Measurements from ENCODE around the gene RBCK1.

Gene RBCK1

GRCh38 chr20:399182-399707, 8.9 kb upstream of the RBCK1 start:
- no peak for DNase-seq (ENCODE audit: low read depth)

GRCh38 chr20:400128-400453, 8.0 kb upstream of the RBCK1 start:
- DNase-seq (ENCODE audit: low read depth): no peak

- no peak for DNase-seq (ENCODE audit: low read depth)
These were observed 7.4 kb upstream of the RBCK1 start for GRCh38 chr20:400454-401275.

GRCh38 chr20:401682-402495, 6.2 kb upstream of the RBCK1 start:
- DNase-seq (ENCODE audit: low read depth): no peak

GRCh38 chr20:402496-402885, 5.6 kb upstream of the RBCK1 start:
- DNase-seq (ENCODE audit: low read depth): no peak

GRCh38 chr20:402898-403581, 5.1 kb upstream of the RBCK1 start:
- no peak for DNase-seq (ENCODE audit: low read depth)

DNA sequence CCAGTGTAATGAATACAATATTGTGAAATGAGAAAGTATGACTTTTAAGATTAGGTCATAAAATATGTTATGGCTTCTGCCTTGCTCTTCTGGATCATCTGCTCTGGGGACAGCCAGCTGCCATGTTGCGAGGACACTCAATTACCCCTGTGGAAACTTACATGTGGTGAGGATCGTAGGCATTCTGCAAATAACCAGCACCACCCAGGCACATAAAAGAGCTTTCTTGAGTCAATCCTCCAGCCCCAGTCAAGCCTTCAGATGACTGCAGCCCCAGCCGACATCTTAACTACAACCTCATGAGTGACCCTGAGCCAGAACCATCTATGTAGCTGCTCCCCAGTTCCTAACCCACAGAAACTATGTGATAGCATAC, 4.5 kb upstream of the RBCK1 start:
- DNase-seq (ENCODE audit: low read depth): no peak

DNA sequence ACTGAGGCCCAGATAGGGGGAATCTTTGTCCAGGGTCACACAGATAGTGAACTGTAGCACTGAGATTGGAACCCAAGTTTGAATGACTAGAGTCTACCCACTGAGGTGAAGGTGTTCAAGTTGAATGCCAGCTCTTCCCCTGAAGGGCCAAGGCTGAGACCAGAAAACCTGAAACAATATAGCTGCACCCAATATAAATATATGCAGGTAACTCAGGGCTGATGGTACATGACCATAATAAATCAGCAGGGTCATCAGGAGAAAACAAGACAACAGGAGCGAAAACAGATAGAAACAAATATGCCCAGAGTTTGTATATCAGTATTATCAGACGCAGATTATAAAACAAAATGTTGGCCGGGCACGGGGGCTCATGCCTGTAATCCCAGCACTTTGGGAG, 4.0 kb upstream of the RBCK1 start:
- no peak for DNase-seq (ENCODE audit: low read depth)

- DNase-seq (ENCODE audit: low read depth): no peak
These were observed 1.6 kb upstream of the RBCK1 start for GRCh38 chr20:406200-407132.

DNA sequence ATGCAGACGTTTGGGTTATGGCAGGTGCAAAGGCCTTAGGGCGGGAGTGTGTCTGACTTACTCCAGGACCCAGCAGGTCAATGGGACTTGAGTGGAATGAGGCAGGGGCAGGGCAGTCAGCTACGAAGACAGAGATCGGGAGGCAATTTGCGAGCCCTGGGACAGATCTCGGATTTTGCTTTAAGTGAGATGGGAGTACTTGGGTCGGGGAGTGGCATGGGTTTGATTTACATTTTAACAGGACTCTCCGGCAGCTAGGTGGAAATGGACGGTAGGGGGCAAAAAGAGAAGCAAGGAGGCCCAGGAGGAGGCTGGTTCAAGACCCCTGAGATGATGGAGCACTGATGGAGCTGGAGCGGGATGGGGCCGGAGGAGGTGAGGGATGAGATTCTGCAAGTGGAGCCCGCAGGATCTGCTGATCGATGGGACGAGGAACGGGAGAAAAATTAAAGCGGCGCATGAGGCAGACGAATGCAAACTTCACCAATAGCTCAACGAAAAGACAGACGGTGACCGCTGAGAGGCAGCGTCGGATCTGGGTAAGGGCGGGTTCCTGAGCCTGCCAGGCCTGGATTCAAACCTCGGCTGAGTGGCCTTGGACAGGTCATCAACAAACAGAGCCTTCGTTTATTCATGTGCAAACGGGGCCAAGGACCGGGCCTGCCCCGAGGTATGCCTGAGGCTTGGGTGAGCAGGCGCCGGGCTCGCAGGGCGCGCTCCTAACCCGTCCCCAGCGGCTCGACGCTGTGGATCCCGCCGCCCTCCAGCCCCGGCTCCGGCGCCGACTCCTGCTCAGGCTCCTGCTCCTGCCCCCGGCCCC, 756 bp upstream of the RBCK1 start:
- peak; percentile 64 for DNase-seq (ENCODE audit: low read depth)

DNA sequence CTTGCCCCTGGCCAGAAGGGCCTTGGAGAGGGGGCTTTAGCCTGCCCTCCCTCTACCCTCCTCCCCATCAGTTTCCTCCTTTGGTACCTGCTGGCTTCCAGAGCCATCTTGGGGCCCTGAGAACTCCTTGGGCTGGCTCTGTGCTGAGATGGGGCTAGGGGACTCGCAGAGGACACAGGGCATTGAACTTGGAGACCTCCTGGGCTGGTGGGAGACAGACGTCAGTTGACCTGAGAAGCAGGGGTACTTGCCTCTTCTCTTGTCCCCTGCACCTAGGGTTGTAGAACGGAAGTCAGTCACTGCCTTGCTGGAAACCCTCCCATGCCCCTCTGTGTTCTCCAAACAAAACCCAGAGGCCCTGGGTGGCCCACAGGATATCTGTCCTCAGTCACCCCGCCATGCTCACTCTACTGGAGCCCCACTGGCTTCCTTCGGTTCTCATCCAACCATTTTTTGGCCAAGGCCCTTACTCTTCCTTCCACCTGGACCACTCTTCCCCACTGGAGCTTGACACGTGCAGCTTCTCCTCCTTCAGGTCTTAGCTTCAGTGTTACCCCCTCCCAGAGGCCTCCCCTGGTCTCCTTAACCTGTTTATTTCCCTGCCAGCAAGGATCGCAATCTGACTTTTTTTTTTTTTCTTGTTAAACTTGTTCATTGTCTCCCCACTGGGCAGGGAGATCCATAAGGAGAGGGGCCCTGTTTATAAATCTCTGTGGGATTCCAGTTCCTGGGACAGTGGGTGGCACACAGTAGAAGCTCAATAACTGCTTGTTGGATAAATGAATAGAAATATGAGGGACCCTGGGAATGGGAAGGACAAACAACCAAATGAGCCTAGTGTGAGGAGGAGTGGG, 971 bp downstream of the RBCK1 start:
- no peak for DNase-seq (ENCODE audit: low read depth)

GRCh38 chr20:409697-410559, 1.8 kb downstream of the RBCK1 start:
- DNase-seq (ENCODE audit: low read depth): no peak

- DNase-seq (ENCODE audit: low read depth): no peak
These were observed 4.0 kb downstream of the RBCK1 start for GRCh38 chr20:412081-412480.

DNA sequence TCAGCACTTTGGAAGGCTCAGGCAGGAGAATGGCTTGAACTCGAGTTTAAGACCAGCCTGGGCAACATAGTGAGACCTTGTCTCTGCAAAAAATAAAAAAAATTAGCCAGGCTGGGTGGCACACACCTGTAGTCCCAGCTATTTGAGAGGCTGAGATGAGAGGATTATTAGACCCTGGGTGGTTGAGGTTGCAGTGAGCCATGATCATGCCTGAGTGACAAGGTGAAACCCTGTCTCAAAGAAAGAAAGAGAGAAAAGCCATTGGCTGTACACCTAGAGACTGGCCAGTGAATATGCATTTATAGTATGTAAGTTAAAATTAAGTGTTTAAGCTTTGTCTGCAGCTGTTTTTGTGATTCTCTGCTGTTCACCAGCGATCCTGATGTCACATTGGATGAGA, 6.1 kb downstream of the RBCK1 start:
- DNase-seq (ENCODE audit: low read depth): no peak

DNA sequence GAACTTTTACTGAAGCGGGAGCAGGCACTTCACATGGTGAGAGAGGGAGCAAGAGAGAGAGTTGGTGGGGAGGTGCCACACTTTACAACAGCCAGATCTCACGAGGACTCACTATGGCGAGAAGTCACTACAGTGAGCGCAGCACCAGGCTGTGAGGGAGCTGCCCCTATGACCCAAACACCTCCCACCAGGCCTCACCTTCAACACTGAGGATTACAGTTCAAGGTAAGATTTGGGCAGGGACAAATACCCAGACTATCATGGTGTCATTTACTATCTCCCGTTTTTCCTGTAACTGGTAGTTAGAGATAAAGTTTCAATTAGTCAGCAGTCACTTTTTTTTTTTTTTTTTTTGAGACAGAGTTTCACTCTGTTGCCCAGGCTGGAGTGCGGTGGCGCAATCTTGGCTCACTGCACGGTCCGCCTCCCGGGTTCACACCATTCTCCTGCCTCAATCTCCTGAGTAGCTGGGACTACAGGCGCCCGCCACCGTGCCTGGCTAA, 7.8 kb downstream of the RBCK1 start:
- no peak for DNase-seq (ENCODE audit: low read depth)

DNA sequence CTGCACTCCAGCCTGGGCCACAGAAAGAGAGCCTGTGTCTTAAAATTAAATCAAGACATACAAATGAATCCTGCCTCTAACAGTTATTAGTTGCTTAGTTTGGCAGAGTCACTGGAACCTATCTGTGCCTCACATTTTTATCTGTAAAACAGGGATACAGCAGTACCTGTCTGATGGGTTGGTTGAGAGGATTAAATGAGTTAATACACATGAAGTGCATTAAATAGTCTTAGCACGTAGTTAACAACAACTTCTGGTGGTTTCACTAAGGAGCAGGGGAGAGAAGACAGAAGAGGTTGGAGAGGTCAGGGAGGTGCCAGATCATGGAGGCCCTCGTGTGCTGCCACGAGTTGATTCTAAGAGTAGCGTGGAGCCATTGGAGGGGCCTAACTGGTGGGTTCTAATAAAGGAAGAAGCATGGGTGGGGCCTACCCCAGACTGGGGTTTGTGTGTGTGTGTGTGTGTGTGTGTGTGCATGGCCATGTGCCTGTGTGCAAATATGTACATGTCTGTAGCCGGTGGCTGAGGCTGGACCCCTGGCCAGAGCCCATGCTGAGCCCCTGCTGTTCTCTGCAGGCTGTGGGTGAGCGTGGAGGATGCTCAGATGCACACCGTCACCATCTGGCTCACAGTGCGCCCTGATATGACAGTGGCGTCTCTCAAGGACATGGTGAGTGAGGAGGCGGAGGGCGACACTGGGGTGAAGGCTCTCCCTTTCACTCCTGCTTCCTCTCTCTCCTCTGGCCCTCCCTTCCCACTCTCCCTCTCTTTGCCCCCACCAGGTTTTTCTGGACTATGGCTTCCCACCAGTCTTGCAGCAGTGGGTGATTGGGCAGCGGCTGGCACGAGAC, 9.1 kb downstream of the RBCK1 start:
- DNase-seq (ENCODE audit: low read depth): no peak

DNA sequence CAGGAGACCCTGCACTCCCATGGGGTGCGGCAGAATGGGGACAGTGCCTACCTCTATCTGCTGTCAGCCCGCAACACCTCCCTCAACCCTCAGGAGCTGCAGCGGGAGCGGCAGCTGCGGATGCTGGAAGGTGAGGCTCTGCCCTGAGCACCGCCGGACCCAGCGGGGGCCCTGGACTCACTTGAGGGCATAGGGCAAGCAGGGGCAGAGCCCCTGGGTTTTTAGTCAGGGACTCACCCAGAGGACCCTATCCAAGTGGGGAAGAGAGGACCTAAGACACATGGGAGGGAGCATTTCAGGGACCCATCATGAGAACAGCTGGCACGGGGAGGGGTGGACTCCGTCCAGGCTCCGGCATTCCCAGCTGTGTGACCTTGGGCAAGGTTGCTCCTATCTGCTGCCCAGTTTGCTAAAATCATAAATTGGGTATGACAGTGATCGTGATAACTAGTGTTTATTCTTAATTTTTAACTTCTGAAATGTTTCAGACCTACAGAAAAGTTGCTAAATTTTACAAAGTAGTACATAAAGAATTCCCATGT, 9.8 kb downstream of the RBCK1 start:
- no peak for DNase-seq (ENCODE audit: low read depth)
